T-helper 9 cell (primary cell): Measurements from ENCODE around the gene NADSYN1.
A peak's percentile ranks its signal among the peaks of the same experiment; 100 is the strongest.
"Not testable (repeated sequence)": the region's sequence is repeated elsewhere in the genome, so short reads cannot be mapped to it uniquely, and the experiment has no call there.

Experiments used
- DNase-seq: peaks from one replicate; pipeline ENCODE4 v3.0.0-alpha.2; 2020
- total RNA-seq, 2 donors: gene quantifications; one replicate each; lab custom pipeline; 2026; lab: John Stamatoyannopoulos, UW

NADSYN1 gene
- 122 to 130 reads per million in 2 donors for total RNA-seq

DNA sequence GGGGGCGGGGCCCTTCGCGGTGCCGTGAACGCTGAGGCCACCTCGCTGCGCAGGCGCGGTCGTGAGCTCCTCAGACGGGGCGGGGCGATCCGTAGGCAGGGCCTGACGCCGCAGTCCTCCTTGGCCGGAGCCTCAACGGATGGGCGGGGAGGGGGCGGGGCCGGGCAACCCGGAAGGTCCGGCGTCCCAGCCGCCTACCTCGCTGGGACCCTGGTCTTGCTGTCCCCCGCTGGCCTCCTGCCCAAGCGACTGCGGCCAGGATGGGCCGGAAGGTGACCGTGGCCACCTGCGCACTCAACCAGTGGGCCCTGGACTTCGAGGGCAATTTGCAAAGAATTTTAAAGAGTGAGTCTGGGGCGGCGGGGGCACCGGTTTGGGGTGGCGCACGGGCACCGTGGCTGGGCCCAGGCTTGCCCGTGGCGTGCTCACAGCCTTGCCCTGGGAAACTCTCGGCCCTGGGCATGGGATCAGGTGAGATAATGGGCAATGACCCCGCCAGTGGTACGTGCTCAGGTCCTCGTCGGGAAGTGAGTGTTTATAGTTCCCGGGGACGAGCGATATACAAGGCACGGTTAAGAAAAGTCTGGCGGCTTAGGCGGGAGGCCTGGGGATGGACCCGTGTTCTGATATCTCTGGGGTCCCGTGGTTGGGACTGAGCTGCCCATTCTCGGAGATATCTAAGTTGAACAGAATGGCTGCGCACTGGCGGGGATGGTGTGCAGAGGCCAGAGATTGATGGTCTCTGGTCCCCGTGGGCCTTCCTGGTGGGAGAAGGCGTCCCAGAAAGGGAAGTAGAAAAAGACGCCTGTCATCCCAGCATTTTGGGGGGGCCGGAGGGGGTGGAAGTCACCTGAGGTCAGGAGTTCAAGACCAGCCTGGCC is at the start of gene NADSYN1:
TSS of gene NADSYN1 (plus strand) at position 167 of the 881 bp plus-strand sequence. CDS start at position 261, 94 bp downstream.
- peak; percentile 94 for DNase-seq

DNA sequence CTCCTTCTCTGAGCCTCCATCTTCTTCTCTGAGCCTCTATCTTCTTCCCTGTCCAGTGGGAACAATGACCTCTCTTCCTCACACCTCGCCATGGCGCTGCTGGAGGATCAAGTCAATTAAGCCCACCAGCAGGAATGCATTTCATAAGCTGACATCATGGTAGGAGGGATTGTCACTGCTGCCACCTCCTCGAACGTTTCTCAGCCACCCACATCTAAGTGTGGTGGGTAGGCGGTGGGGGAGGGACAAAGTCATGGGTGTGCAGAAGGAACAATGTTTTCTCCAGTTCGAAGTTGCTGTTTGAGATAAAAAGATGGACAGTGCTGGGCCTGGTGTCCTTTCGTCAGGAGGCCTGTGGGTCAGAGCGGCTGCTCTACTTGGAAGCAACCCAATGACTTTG is 48.8 kb upstream of the NADSYN1 start:
- DNase-seq = no peak

GRCh38 chr11:71406681-71407080 is 46.3 kb upstream of the NADSYN1 start:
- DNase-seq = no peak

GRCh38 chr11:71407356-71407755 is 45.6 kb upstream of the NADSYN1 start:
- DNase-seq = no peak

DNA sequence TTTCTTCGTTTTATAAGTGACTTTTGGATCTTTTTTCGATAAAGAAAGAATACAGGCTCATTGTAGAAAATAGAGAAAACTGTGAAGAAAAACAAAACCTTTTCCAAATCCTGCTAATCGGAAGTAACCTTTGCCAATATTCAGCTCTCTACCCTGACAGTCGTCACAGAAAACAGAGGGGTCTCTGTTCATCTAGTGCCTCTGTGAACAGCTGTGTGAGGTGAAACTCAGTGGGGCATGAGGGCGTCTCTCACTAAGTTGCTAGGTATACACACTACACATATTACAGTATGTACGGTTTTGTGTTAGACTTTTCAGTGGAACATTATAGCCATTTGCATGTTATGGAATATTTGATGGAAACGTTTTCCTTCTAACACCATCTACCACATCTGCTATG is 44.2 kb upstream of the NADSYN1 start:
- no peak for DNase-seq

DNA sequence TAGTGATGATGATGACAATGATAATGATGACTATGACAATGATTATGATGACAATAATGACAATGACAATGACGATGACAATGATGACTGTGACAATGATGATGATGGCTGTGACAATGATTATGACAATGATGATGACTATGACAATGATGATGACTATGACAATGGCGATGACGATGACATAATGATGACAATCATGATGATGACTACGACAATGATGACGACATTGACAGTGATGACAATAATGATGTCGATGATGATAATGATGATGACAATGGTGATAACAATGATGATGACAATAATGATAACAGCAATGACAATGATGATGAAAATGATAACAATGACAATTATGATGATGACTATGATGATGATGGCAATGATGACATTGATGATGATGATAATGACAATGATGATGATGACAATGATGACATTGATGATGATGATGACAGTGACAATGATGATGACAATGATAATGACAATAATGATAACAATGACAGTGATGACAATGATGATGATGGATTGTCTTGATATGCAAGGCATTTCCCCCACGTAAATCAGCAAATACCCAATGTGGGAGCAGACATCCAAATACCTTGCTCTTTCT is 42.5 kb upstream of the NADSYN1 start:
- DNase-seq = no peak

GRCh38 chr11:71414645-71415044 is 38.4 kb upstream of the NADSYN1 start:
- no peak for DNase-seq

- no peak for DNase-seq
Observed at GRCh38 chr11:71418643-71419042, 34.4 kb upstream of the NADSYN1 start.

DNA sequence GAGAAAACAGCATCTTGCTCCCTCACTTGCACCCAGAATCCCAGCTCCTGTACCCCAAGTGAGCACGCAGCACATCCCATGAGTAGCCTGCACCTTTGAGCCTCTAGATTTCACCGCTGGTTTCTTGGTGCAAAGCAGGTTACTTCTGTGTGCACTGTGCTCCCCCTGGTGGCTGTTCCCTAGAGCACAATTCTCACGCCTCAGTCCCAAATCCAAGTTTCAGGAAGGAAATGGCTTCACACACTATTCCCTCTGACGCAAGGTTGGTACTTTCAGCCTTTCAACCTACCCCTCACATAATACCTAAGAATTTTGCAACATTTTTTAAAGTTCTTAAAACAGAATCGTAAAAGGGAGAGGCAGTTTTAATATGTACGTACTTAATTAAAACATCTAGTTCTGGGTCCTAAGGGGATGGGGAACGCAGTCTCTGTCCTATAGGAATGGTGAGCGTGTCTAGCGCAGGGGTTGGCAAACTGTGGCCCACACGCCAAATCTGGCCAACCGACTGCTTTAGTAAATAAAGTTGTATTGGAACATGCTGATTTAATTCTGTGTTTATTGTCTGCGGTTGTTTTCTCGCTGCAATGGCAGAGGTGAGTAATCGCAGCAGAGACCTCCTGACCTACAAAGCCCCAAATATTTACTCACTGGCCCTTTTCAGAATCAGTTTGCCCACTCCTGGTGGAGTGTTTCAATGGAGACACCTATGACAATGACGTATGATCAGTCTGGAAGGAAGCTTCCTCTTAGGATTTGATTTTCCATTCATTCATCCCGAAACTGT is 32.4 kb upstream of the NADSYN1 start:
- no peak for DNase-seq

GRCh38 chr11:71421392-71421950 is 31.5 kb upstream of the NADSYN1 start:
- DNase-seq = no peak

- not testable (repeated sequence) for DNase-seq
Observed at GRCh38 chr11:71422318-71422717, 30.7 kb upstream of the NADSYN1 start.

DNA sequence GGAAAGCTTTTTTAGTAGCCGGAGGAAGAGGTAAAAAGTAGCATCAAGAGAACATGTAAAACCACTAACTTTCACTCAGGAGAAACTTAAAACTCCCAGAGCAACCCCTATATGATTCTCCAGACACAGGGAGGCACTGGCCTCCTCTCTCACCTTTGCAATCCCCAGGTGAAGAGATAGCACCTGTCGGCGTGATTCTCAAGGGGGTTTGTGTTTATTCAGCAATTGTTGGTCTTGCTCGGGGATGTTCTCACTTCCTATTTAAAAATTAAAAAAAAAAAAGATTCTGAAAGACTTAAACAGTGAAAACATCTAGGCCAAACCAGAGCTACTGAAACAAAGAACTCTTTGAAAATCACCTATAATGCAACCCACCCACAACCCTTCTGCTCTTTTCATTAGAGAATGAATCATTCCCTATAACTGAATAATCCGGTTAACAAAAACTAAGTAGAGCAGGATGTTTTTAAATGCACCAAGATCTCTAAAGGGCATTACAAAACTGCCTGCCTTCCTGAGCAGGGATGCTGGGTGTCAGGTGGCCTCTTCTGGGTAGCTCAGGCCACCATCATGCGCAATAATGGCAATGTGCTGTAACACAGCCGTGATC is 29.7 kb upstream of the NADSYN1 start:
- DNase-seq = no peak

GRCh38 chr11:71425409-71425808 is 27.6 kb upstream of the NADSYN1 start:
- no peak for DNase-seq

GRCh38 chr11:71425860-71426259 is 27.1 kb upstream of the NADSYN1 start:
- no peak for DNase-seq

GRCh38 chr11:71426413-71426812 is 26.6 kb upstream of the NADSYN1 start:
- no peak for DNase-seq

- DNase-seq = no peak
Observed at GRCh38 chr11:71428861-71429435, 24.1 kb upstream of the NADSYN1 start.

- no peak for DNase-seq
Observed at GRCh38 chr11:71429701-71430100, 23.3 kb upstream of the NADSYN1 start.

- no peak for DNase-seq
Observed at GRCh38 chr11:71430166-71430565, 22.8 kb upstream of the NADSYN1 start.

DNA sequence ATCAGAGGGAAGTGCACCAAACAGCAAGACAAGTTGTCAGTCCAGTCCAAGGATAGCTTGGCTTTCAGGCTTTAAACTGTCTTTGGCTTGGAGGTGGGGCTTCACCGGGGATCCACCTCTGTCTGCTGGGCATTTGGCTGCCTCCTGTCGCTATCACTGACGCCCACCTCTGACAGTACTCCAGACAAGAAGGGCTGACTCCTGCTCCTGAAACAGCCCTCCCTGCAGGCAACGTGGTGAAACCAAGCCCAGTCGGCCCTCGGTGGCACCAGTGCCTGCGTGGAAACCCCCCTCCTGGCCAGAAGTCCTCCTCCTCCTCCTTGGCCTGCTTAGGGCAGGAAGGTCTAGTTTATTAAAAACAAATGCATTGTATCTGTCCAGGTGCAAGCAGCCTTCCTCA is 21.7 kb upstream of the NADSYN1 start:
- no peak for DNase-seq

- no peak for DNase-seq
Observed at GRCh38 chr11:71432761-71433647, 20.0 kb upstream of the NADSYN1 start.
